GM19043 (cell line): ENCODE results near the gene RHOF.

ENCODE experiments used
- ATAC-seq: cut with Tn5 transposase; IDR thresholded peaks from one replicate; pipeline ENCODE4 v1.9.1; 2021; ENCODE audit warnings: low read depth; ENCODE audit not compliant: unreplicated experiment

The RHOF gene

GRCh38 chr12:121820056-121820455 lies 26.6 kb upstream of the RHOF start:
- ATAC-seq: no peak

GRCh38 chr12:121819212-121819949 lies 25.9 kb upstream of the RHOF start:
- ATAC-seq: no peak

GRCh38 chr12:121817648-121818043 lies 24.2 kb upstream of the RHOF start:
- ATAC-seq: no peak

GRCh38 chr12:121816925-121817647 lies 23.6 kb upstream of the RHOF start:
- ATAC-seq: no peak

- no peak for ATAC-seq
Measured at GRCh38 chr12:121815263-121815662, 21.8 kb upstream of the RHOF start.

- ATAC-seq: no peak
Measured at GRCh38 chr12:121814429-121815119, 21.1 kb upstream of the RHOF start.

- no peak for ATAC-seq
Measured at GRCh38 chr12:121813951-121814350, 20.5 kb upstream of the RHOF start.

- ATAC-seq: no peak
Measured at GRCh38 chr12:121812921-121813896, 19.7 kb upstream of the RHOF start.

- ATAC-seq: no peak
Measured at GRCh38 chr12:121812320-121812871, 18.9 kb upstream of the RHOF start.

- peak; percentile 66 for ATAC-seq
Measured at GRCh38 chr12:121811434-121812319, 18.2 kb upstream of the RHOF start.

- ATAC-seq: no peak
Measured at GRCh38 chr12:121810833-121811433, 17.4 kb upstream of the RHOF start.

- ATAC-seq: no peak
Measured at GRCh38 chr12:121810234-121810817, 16.8 kb upstream of the RHOF start.

- no peak for ATAC-seq
Measured at GRCh38 chr12:121809712-121810116, 16.2 kb upstream of the RHOF start.

- no peak for ATAC-seq
Measured at GRCh38 chr12:121808623-121809022, 15.1 kb upstream of the RHOF start.

GRCh38 chr12:121807642-121808347 lies 14.3 kb upstream of the RHOF start:
- ATAC-seq: no peak

- no peak for ATAC-seq
Measured at GRCh38 chr12:121806546-121807423, 13.3 kb upstream of the RHOF start.
